ENCODE results near the gene SUN1. TPM values are rescaled to one million over a fixed set of nuclear protein-coding genes. Genes with fewer than 3 reads are reported as not detected.

The SUN1 gene
- total RNA-seq, 1 experiment from 2014 or later = 126 TPM

GRCh38 chr7:894164-894867, 62.0 kb downstream of the SUN1 start:
- Mint-ChIP-seq H3K4me3 (ENCODE audit: unreplicated experiment) (no peak overlapping the region), H3K9me3 (ENCODE audit: unreplicated experiment) (no peaks in the 10 kb centered on the region), H3K27ac (ENCODE audit: low read depth, unreplicated experiment) (no peak overlapping the region), H3K4me1 (ENCODE audit: insufficient read depth, unreplicated experiment) (peaks cover 6% of the 10 kb centered on the region), H3K27me3 (ENCODE audit: insufficient read depth, unreplicated experiment) (no peaks in the 10 kb centered on the region), H3K36me3 (ENCODE audit: insufficient read depth, unreplicated experiment) (peaks cover 49% of the 10 kb centered on the region)
- ChIA-PET CTCF (interaction anchor here (1.1 kb wide), 1 partner anchor 14 kb away, joined by 4 read pairs; no protein-coding TSS in a partner anchor), POLR2A (no interaction called here)
- intact Hi-C loops (cut with micrococcal nuclease) = no loop called here
- DNase-seq (ENCODE audit: unreplicated experiment) = no peak
- TF ChIP-seq, protein P1, sequence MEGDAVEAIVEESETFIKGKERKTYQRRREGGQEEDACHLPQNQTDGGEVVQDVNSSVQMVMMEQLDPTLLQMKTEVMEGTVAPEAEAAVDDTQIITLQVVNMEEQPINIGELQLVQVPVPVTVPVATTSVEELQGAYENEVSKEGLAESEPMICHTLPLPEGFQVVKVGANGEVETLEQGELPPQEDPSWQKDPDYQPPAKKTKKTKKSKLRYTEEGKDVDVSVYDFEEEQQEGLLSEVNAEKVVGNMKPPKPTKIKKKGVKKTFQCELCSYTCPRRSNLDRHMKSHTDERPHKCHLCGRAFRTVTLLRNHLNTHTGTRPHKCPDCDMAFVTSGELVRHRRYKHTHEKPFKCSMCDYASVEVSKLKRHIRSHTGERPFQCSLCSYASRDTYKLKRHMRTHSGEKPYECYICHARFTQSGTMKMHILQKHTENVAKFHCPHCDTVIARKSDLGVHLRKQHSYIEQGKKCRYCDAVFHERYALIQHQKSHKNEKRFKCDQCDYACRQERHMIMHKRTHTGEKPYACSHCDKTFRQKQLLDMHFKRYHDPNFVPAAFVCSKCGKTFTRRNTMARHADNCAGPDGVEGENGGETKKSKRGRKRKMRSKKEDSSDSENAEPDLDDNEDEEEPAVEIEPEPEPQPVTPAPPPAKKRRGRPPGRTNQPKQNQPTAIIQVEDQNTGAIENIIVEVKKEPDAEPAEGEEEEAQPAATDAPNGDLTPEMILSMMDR (IDR thresholded peaks at IDR 0.05; ENCODE audit: unreplicated experiment) = no peak
- no TSS peak for BruUV-seq (replicated peaks)

- ChIA-PET POLR2A (no interaction called here), CTCF (no interaction called here)
- TF ChIP-seq, protein P1 (IDR thresholded peaks at IDR 0.05; ENCODE audit: unreplicated experiment) = no peak
- no peak for DNase-seq (ENCODE audit: unreplicated experiment)
- intact Hi-C loops (cut with micrococcal nuclease) = no loop called here
- Mint-ChIP-seq H3K27me3 (ENCODE audit: insufficient read depth, unreplicated experiment) (no peaks in the 10 kb centered on the region), H3K9me3 (ENCODE audit: unreplicated experiment) (no peaks in the 10 kb centered on the region), H3K36me3 (ENCODE audit: insufficient read depth, unreplicated experiment) (peaks cover 48% of the 10 kb centered on the region), H3K27ac (ENCODE audit: low read depth, unreplicated experiment) (no peak overlapping the region), H3K4me1 (ENCODE audit: insufficient read depth, unreplicated experiment) (peaks cover 6% of the 10 kb centered on the region), H3K4me3 (ENCODE audit: unreplicated experiment) (no peak overlapping the region)
- no TSS peak for BruUV-seq (replicated peaks)
These were observed 62.7 kb downstream of the SUN1 start for GRCh38 chr7:894927-895450.

DNA sequence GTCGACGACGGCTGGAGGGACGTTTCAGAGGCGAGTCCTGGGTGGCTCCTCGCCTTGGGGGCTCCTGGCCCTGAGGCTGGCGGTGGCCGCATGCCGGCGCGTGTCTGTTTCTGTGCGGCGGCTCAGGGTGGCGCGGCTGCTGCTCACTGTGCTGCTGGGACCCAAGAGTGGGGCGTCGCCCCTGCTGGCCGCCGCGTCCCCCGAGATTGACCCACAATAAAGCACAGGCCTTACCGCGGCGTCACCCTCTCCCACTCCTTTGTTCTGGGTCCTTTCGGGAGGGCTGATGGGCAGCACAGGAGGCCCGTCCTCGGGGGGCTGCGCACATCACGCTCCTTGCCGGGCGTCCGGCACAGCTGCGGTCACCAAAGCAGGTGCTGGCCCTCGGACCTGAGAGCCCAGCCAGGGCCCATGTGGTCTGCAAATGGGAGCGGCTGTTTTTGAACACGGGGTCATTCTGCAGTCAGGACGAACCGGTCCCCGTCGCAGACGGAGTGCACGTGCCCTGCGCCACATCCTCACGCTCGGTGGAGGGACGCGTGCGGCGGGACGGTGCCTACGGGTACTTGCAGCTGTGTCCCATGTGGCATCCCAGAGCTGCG, 63.3 kb downstream of the SUN1 start:
- H3K27ac Mint-ChIP-seq (ENCODE audit: low read depth, unreplicated experiment) = no peak overlapping the region
- intact Hi-C loops (cut with micrococcal nuclease) = no loop called here
- no peak overlapping the region for H3K4me3 Mint-ChIP-seq (ENCODE audit: unreplicated experiment)
- no peaks in the 10 kb centered on the region for H3K9me3 Mint-ChIP-seq (ENCODE audit: unreplicated experiment)
- no peak for DNase-seq (ENCODE audit: unreplicated experiment)
- H3K4me1 Mint-ChIP-seq (ENCODE audit: insufficient read depth, unreplicated experiment) = peaks cover 6% of the 10 kb centered on the region
- BruUV-seq (replicated peaks) = no TSS peak
- no peaks in the 10 kb centered on the region for H3K27me3 Mint-ChIP-seq (ENCODE audit: insufficient read depth, unreplicated experiment)
- peaks cover 43% of the 10 kb centered on the region for H3K36me3 Mint-ChIP-seq (ENCODE audit: insufficient read depth, unreplicated experiment)
- CTCF ChIA-PET = no interaction called here
- TF ChIP-seq, protein P1 (IDR thresholded peaks at IDR 0.05; ENCODE audit: unreplicated experiment) = no peak
- POLR2A ChIA-PET = no interaction called here

GRCh38 chr7:896346-897075, 64.2 kb downstream of the SUN1 start:
- DNase-seq (ENCODE audit: unreplicated experiment) = no peak
- no peak overlapping the region for H3K27ac Mint-ChIP-seq (ENCODE audit: low read depth, unreplicated experiment)
- no peak overlapping the region for H3K4me3 Mint-ChIP-seq (ENCODE audit: unreplicated experiment)
- TF ChIP-seq, protein P1 (IDR thresholded peaks at IDR 0.05; ENCODE audit: unreplicated experiment) = no peak
- no TSS peak for BruUV-seq (replicated peaks)
- H3K27me3 Mint-ChIP-seq (ENCODE audit: insufficient read depth, unreplicated experiment) = no peaks in the 10 kb centered on the region
- intact Hi-C loops (cut with micrococcal nuclease) = no loop called here
- CTCF ChIA-PET = interaction anchor here (0.6 kb wide), 1 partner anchor 68 kb away, joined by 4 read pairs; no protein-coding TSS in a partner anchor
- no peaks in the 10 kb centered on the region for H3K9me3 Mint-ChIP-seq (ENCODE audit: unreplicated experiment)
- POLR2A ChIA-PET = no interaction called here
- peaks cover 6% of the 10 kb centered on the region for H3K4me1 Mint-ChIP-seq (ENCODE audit: insufficient read depth, unreplicated experiment)
- H3K36me3 Mint-ChIP-seq (ENCODE audit: insufficient read depth, unreplicated experiment) = peaks cover 33% of the 10 kb centered on the region

Measured in MCF 10A (cell line).